G401 (cell line): ENCODE results near the gene DDN. TPM values are rescaled to one million over a fixed set of nuclear protein-coding genes. Genes with fewer than 3 reads are reported as not detected.
A peak's percentile ranks its signal among the peaks of the same experiment; 100 is the strongest.

Experiments used
- DNase-seq: peaks from one replicate; pipeline ENCODE4 v3.0.0-alpha.2; 2015; ENCODE audit warnings: low spot score
- in situ Hi-C: cut with HindIII; loops from 2 replicates; pipeline ENCODE4 v1.10.0; 2016; ENCODE audit warnings: low sequenced_read_pairs, mixed read lengths
- total RNA-seq: library from RNA; depleted of rRNA; stranded (reverse); fragments of >200 nt; shearing (Covaris generic); gene quantifications from 2 replicates; pipeline ENCODE4 v1.2.3, GENCODE V29; 2014

Gene DDN
- total RNA-seq, 1 experiment from 2014 or later: 5.2 TPM

- DNase-seq: no peak
- in situ Hi-C loops: no loop called here
Observed at GRCh38 chr12:49032679-49033447, 33.7 kb upstream of the DDN start.

GRCh38 chr12:49032276-49032675 is 33.1 kb upstream of the DDN start:
- in situ Hi-C loops: no loop called here
- DNase-seq: no peak

GRCh38 chr12:49031573-49032161 is 32.5 kb upstream of the DDN start:
- no peak for DNase-seq
- in situ Hi-C loops: no loop called here

- DNase-seq: no peak
- in situ Hi-C loops: no loop called here
Observed at GRCh38 chr12:49030714-49031572, 31.8 kb upstream of the DDN start.

GRCh38 chr12:49030119-49030518 is 30.9 kb upstream of the DDN start:
- DNase-seq: no peak
- in situ Hi-C loops: no loop called here

GRCh38 chr12:49028666-49029275 is 29.6 kb upstream of the DDN start:
- in situ Hi-C loops: no loop called here
- DNase-seq: no peak

- no peak for DNase-seq
- in situ Hi-C loops: no loop called here
Observed at GRCh38 chr12:49027846-49028555, 28.8 kb upstream of the DDN start.

GRCh38 chr12:49026678-49027480 is 27.7 kb upstream of the DDN start:
- DNase-seq: no peak
- in situ Hi-C loops: no loop called here

GRCh38 chr12:49026101-49026500 is 26.9 kb upstream of the DDN start:
- no peak for DNase-seq
- in situ Hi-C loops: no loop called here

- DNase-seq: no peak
- in situ Hi-C loops: no loop called here
Observed at GRCh38 chr12:49025463-49025862, 26.3 kb upstream of the DDN start.

- in situ Hi-C loops: no loop called here
Observed at GRCh38 chr12:49024543-49024942, 25.4 kb upstream of the DDN start.

GRCh38 chr12:49023812-49024211 is 24.6 kb upstream of the DDN start:
- in situ Hi-C loops: no loop called here
- DNase-seq: no peak

More at GRCh38 chr12:49024543-49024942, 25.4 kb upstream of the DDN start:
- no peak for DNase-seq

GRCh38 chr12:49022558-49023178 is 23.5 kb upstream of the DDN start:
- in situ Hi-C loops: no loop called here

GRCh38 chr12:49021292-49021915 is 22.2 kb upstream of the DDN start:
- in situ Hi-C loops: no loop called here
- no peak for DNase-seq

More at GRCh38 chr12:49022558-49023178, 23.5 kb upstream of the DDN start:
- no peak for DNase-seq

- in situ Hi-C loops: no loop called here
- DNase-seq: no peak
Observed at GRCh38 chr12:49020441-49020840, 21.3 kb upstream of the DDN start.

- in situ Hi-C loops: no loop called here
- DNase-seq: peak; percentile 19
Observed at GRCh38 chr12:49019443-49020324, 20.5 kb upstream of the DDN start.

- DNase-seq: no peak
- in situ Hi-C loops: no loop called here
Observed at GRCh38 chr12:49019120-49019430, 19.9 kb upstream of the DDN start.
